ENCODE measurements around the gene SEL1L.
"Not testable (repeated sequence)": the region's sequence is repeated elsewhere in the genome, so short reads cannot be mapped to it uniquely, and the experiment has no call there.

SEL1L gene

DNA sequence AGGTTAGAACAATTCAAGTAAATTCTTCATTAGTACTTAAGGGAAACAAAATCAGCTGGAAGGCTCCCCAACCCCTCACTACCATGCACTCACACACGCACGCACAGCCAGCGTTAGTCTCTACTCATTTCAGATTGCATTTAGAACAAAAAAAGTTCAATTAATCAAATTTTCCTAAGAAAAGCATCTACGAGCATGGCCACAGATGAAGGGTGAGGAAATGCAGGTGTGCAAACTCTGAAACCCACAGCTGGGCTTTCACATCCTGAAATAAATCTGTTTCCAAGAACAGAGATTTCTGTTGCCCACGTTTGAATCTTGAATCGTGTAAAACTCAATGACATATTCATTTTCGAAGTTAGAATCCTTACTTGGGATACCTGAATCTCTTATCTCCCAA lies 62.6 kb downstream of the SEL1L start:
- TF ChIP-seq CTCF (IDR thresholded peaks at IDR 0.05; ENCODE audit: low read depth, low read length), result no peak
- no peak overlapping the region for H3K4me3 ChIP-seq (ENCODE audit: low read depth, low read length)
- in situ Hi-C loops (cut with HindIII; ENCODE audit: low sequenced_read_pairs), result no loop called here
- DNase-seq (ENCODE audit: low read depth, low spot score), result no peak

GRCh38 chr14:81470557-81470826 lies 63.2 kb downstream of the SEL1L start:
- H3K4me3 ChIP-seq (ENCODE audit: low read depth, low read length); in situ Hi-C loops (cut with HindIII; ENCODE audit: low sequenced_read_pairs); DNase-seq (ENCODE audit: low read depth, low spot score): not testable (repeated sequence)

DNA sequence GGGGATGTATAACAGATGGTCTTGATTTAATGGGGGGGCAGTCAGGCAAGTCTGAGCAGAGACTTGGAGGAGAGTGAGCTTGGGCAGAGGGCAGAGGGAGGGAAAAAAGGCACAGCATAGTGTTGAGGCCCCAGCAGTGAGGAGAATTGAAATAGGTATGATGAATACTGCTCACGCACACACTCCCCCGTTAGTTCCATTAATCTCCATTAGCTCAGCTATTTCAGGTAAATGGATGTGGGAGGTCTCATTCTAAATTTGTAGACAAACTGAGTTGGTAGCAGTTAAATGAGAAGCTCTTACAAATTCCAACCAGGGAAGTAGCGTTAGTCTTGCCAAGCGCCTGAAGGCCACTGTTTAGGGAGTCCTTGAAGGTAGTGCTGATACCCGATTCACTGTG lies 66.8 kb downstream of the SEL1L start:
- H3K4me3 ChIP-seq (ENCODE audit: low read depth, low read length), result no peak overlapping the region
- in situ Hi-C loops (cut with HindIII; ENCODE audit: low sequenced_read_pairs), result no loop called here
- no peak for DNase-seq (ENCODE audit: low read depth, low spot score)
- no peak for TF ChIP-seq CTCF (IDR thresholded peaks at IDR 0.05; ENCODE audit: low read depth, low read length)

GRCh38 chr14:81465507-81466228 lies 68.0 kb downstream of the SEL1L start:
- in situ Hi-C loops (cut with HindIII; ENCODE audit: low sequenced_read_pairs), result no loop called here
- TF ChIP-seq CTCF (IDR thresholded peaks at IDR 0.05; ENCODE audit: low read depth, low read length), result no peak
- H3K4me3 ChIP-seq (ENCODE audit: low read depth, low read length), result no peak overlapping the region
- no peak for DNase-seq (ENCODE audit: low read depth, low spot score)

DNA sequence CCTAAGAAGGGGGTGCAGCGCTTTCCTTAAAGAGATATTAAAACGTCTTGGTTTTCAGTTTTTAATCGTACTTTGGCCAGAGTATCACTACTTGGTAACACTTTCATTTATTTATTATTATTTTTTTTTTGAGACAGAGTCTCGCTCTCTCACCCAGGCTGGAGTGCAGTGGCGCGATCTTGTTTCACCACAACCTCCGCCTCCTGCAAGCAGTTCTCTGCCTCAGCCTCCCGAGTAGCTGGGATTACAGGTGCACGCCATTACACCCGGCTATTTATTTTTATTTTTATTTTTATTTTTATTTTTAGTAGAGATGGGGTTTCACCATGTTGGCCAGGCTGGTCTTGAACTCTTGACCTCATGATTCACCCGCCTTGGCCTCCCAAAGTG lies 68.7 kb downstream of the SEL1L start:
- DNase-seq (ENCODE audit: low read depth, low spot score); in situ Hi-C loops (cut with HindIII; ENCODE audit: low sequenced_read_pairs): not testable (repeated sequence)
- H3K4me3 ChIP-seq (ENCODE audit: low read depth, low read length), result peak overlapping the region; percentile 43

DNA sequence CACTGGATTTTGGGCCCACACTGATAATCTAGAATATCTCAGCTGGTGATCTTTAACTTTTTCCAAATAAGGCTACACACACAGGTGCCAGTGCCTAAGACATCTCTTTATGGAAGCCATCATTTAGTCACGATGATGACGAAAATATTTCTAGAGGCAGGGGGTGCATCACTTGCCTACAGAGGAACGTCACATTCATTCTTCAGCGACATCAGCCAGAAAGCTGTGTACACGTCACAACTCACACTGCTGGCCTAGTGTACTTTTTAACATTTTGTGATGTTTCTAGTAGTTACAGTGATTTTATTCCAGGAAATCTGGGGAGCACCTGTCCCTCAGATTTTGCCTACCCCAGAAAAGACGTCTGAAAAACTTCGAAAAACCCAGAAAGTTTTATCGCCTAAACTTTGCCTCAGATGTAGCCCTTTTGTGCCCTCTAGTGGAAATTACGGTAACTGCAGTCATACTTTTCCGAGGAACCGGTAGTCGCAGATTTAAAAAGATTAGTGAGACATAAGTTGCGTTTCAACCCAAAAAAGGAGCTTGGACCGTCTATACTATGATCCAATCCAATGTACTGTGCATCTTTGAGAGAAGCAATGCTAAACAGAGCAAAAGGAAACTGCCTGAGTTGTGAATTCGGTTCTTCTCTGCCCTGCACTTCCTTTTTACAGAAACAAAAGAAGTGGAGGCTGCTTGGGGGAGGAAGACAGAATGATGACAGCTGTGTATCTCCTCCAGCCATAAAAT lies 69.2 kb downstream of the SEL1L start:
- TF ChIP-seq CTCF (IDR thresholded peaks at IDR 0.05; ENCODE audit: low read depth, low read length), result peak; percentile 84
- peak; percentile 71 for DNase-seq (ENCODE audit: low read depth, low spot score)
- in situ Hi-C loops (cut with HindIII; ENCODE audit: low sequenced_read_pairs), result no loop called here
- H3K4me3 ChIP-seq (ENCODE audit: low read depth, low read length), result peak overlapping the region; percentile 43

DNA sequence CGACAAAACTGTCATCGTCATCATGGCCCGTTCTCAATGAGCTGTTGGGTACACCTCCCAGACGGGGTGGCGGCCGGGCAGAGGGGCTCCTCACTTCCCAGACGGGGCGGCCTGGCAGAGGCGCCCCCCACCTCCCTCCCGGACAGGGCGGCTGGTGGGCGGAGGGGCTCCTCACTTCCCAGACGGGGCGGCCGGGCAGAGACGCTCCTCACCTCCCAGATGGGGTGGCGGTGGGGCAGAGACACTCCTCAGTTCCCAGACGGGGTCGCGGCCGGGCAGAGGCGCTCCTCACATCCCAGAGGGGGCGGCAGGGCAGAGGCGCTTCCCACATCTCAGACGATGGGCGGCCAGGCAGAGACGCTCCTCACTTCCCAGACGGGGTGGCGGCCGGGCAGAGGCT lies 71.3 kb downstream of the SEL1L start:
- H3K4me3 ChIP-seq (ENCODE audit: low read depth, low read length); in situ Hi-C loops (cut with HindIII; ENCODE audit: low sequenced_read_pairs); DNase-seq (ENCODE audit: low read depth, low spot score): not testable (repeated sequence)

DNA sequence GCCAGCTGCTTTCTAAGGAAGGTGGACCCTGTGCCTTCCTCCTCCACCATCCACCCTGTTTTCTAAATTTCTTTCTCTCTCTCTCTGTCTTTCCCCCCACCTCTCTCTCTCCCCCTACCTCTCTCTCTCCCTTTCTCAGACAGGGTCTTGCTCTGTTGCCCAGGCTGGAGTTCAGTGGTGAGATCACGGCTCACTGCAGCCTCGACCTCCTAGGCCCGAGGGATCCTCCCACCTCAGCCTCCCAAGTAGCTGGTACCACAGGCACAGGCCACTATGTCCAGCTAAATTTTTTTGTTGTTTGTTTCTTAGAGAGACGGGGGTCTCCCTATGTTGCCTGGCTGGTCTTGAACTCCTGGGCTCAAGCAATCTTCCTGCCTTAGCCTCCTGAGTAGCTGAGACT lies 73.7 kb downstream of the SEL1L start:
- in situ Hi-C loops (cut with HindIII; ENCODE audit: low sequenced_read_pairs), result no loop called here
- no peak for TF ChIP-seq CTCF (IDR thresholded peaks at IDR 0.05; ENCODE audit: low read depth, low read length)
- no peak overlapping the region for H3K4me3 ChIP-seq (ENCODE audit: low read depth, low read length)
- no peak for DNase-seq (ENCODE audit: low read depth, low spot score)

Measured in astrocyte of the spinal cord (primary cell).